TTC549 (cell line): Measurements from ENCODE around the gene RABGGTA.

Experiments
- FAIRE-seq: peaks from 2 replicates; lab custom pipeline; 2012; peaks lifted over from hg19 to GRCh38; lab: Jason Lieb, UNC

The RABGGTA gene

DNA sequence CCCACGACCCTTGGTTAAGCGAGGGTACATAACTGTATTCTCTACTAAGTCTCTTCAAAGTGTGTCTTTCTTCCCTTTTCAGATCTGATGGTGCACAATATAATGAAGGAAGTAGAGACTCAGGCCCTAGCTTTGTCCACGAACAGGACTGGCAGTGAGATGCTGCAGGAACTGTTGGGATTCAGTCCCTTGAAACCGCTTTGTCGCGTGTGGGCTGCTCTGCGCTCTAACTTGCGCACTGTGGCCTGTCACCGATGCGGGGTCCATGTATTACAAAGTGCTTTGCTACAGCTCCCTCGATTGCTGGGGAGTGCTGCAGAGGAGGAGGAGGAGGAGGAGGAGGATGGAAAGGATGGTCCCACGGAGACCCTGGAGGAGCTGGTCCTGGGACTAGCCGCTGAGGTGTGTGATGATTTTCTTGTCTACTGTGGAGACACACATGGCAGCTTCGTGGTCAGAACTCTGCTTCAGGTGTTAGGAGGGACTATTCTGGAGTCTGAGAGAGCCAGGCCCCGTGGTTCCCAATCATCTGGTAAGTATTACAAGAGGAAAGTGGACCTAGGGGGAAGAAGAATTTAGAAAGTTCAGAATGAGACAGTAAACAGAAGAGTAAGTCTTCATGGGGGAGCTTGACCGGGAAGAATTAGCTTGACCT is 29.1 kb upstream of the RABGGTA start:
- FAIRE-seq: no peak

DNA sequence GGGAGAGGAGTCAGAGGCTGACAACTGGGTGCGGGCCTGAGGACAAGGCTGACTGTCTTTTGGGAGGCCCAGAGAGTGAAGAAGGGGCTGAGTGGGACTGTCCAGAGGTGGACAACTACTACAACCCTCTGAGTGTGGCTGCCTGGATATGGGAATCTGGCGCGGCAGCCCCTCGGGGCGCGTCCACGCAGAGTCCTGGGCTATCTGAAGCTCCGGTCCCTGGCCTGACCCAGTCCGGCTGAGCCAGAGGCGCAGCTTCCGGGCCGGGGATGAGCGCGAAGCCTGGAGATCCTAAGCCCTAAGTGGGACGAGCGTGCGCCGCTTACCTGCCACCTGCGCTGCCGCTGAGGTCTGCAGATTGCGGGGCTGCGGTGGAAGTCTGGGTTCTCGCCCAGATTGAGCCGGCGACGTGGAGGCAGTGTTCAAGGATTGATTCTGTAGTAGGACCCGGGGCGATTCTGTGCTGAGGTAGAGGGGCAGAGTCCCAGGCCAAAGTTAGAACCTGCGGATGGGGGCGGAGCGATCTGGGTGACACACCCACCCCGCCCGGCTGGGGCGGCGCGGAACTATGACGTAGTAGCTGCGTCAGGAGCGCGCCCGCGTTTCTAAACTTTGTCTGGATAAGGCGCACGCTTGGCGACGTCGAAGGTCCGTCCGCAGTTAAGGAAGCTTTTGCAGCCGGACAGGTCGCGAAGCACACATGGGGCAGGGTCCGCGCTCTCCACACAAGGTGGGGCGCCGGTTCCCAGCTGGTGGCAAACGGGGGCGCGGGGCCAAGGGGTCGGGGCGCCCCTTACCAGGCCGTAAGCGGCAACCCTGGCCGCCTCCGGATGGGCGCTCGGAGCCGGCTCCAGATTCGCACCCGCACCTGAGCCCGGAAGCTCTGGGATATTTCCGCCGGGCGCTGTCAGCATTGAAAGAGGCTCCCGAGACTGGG is 28.1 kb upstream of the RABGGTA start, which contains the start of the genes DHRS1 and NOP9:
Gene DHRS1 (minus strand): TSS at position 526 of the 937 bp plus-strand sequence. CDS start 674 bp downstream, outside the sequence.
Gene NOP9 (plus strand): TSS at position 596 of the 937 bp plus-strand sequence. CDS start 105 bp downstream, at position 701.
- no peak for FAIRE-seq

DNA sequence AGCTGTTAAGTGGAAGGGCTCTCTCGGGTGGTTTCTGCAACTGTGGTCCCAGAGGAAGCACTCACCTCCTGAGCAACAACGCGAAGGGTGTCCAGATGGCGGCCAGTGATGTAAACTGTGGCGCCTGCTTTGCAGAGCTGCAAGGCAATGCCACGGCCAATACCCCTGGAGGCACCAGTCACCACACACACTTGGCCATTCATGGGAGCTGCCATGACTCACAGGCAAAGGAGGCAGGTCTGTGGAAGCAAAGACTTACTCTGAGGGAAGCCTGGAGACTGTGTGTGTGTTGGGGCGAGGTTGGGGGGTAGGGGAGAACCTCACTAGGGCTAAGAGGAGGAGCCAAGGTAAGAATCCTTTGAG is 27.5 kb upstream of the RABGGTA start:
- FAIRE-seq: no peak

DNA sequence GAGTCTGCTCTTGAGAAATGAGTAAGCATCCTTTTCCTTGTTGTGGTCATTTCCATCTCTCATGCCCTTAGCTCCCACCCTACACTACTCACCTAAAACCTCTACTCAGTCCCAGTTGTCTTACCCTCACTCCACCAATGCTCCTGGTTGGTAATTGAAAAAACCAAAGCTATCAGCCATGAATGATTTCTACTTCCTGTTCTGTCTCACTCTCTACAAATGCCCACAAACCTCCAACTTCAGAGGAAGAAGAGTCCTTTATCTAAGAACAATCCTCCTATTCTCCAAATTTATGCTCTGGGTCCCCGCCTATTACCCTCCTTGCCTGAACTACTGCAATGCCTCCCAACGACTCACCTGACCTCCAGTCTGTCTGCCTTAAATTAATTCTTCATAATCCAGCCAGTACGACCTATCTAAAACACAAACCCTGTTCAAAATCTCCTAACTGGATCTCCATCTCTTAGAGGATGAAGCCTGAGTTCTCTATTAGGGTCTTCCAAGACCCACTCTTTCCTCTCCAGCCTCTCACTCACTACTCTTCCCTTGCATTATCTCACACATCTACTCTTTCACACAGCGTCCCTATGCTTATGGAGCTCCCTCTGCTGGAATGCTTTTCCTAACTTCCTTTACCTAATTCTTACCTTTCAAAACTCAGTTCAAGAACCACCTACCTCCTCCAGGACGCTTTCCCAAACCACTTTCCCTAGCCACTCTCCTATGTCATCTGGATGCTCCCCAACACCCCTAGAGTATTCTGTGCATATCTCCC is 26.0 kb upstream of the RABGGTA start:
- no peak for FAIRE-seq

DNA sequence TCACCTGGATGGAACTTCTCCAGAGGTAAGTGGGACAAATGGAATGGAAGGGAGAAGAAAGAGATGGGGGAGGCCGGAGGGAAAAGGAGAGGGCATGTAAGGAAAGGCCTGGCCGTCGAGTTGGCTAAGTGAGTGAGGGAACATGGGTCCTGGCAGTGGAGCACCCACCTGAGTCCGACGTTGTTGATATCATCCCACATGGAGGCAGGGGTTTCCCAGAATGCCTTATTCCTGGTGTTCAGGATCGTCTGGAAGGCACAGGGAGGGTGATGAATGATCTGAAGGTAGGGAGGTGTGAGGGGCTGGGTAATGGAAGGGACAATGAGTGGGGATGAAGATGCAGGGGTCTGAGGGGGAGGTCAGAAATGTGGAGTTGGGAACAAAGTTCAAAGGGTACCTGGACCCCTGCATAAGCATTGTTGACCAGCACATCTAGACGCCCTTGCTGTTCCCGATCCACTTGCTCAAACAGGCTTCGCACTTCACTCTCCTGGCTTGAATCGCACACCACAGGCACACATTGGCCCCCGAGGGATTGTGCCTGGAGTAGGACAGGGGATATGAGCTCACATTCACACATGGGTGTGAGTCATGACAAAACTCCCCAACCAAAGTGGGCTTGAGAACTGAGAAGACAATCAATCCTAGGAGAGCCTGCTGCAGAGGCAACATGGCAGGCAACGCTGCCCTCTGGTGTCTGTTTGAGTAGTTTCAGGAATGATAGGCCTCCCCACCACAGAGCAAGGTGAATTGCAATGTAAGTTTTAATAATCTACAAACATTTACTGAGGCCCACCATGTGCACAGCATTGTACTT is 25.2 kb upstream of the RABGGTA start:
- FAIRE-seq: no peak

DNA sequence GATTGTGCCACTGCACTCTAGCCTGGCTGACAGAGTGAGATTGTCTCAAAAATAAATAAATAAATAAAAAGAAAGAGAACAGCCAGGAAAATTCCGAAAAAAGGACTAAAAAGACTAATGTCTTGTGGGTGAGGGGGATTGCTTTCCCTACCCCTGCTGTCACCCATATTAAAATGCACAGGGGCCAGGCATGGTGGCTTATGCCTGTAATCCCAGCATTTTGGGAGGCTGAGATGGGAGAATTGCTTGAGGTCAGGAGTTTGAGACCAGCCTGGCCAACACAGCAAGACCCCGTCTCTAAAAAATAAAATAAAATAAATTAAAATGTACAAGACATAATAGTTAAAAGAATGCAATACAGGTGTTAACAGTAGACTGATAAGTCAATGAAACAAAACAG is 22.1 kb upstream of the RABGGTA start:
- no peak for FAIRE-seq

DNA sequence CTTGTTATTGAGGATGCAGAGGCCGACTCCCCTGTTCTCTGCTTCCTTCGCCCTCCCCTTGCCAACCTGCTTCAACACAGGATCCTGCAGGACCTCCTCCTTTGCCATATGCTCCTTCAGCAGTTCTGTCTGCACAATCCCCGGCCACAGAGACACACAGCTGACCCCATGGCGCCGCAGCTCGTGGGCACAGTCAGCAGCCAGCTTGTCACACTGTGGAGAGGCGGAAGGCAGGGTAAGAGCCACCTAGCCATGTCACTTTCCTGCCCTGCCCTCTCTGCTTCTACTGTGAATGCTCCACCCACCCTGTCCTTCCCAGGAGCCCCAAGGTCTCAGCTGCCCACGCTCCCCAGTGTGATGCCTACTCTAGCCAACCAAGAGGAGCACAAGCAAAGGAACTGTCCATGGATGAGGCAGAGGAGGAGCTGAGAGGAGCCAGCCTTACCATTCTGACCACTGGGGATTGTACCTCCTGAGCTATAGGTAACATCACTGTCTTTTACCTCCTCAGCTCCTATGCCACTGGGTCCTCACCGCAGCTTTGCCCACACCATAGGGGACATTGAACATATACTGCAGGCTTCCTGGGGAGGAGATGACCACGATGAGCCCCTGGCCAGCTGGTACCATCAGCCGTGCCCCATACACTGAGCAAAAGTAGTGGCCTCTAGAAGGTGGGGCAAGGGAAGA is 20.9 kb upstream of the RABGGTA start:
- FAIRE-seq: no peak

DNA sequence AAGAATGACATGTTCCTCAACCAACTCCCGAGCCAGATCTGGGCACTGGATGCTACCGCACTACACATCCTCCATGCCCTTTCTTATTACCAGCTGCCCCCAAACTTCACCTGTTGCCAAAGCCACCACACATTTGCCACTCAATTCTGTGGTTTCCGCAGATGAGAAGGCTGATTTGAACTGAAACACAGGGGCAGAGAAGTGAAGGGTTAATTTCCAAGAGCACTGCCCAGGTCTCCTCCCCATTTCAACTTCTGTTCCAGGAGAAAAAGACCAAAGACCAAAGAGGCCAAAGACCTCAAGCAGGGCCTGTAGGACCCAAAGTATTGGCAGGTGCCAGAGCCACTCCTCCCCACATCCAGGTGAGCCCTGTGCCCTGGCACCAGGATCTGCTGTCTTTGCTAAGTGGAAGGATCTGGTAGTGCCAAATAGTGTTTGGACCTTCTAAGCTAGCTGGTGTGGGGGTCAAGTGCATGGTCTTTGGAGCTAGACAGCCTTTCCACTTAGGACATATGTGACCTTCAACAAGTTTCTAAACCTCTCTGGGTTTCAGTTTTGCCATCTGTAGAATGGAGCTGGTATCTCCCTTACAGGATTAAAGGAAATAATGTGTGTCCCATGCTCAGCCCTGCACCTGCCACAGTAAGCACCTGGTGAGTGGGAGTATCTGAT is 20.2 kb upstream of the RABGGTA start:
- no peak for FAIRE-seq

DNA sequence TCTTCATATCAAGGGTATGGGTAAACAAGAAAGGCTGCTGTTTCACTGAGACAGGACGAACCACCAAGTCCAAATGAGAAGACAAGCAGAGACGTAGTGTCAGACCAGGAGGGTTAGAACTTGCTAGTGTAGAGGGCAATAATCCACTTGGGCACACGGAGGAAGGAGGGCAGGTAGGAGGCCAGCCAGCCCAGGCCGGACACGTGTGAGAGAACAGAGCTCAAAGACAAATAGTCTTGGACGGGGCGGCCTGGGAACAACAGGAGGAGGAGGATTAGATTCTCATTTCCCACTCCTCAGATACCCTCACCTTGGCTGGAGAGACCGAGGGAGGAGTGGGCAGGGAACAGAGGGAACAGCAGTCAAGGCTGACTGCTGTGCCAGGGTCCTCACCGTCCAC is 19.3 kb upstream of the RABGGTA start:
- FAIRE-seq: no peak

DNA sequence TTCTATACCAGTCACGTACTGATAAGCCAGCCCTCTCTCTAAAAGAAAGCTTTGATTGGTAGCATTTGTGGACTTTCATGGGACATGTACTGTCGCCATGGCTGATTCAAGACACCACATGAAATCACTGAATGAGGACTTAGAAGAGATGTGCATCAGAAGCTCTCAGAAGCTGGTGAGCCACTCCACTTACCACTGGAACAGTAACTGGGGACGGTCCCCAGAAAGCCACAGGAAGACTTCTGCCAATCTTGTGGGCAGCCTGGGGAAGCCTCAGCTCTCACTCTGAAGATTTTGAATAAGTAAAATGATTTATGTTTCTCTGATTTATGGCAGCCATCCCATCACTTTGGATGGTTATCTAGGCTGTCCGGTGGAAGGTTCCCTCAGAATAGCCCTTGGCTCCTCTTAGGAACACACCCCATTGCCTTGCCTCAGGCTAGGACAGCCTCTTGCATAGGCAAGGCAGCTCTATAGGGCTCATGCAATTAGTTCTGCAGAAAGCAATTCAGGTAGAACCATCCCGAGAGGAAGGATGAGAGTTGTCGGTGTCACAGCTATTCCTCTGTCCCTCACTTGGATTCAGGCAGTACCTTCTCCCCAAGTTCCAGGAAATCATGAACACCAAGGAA is 18.4 kb upstream of the RABGGTA start:
- FAIRE-seq: no peak

DNA sequence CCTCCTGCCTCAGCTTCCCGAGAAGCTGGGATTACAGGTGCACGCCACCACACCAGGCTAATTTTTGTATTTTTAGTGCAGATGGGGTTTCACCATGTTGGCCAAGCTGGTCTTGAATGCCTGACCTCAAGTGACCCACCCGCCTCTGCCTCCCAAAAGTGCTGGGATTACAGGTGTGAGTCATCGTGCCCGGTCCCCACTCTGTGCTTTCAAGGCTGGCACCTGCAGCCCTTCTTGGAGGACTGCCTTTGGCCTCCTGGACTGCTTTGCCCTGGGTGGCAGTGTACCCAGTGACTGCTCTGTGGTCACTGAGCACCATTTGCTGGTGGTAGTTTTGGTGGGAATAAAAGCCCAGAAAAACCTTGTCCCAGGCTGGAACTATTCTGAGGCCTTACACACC is 15.6 kb upstream of the RABGGTA start:
- no peak for FAIRE-seq

DNA sequence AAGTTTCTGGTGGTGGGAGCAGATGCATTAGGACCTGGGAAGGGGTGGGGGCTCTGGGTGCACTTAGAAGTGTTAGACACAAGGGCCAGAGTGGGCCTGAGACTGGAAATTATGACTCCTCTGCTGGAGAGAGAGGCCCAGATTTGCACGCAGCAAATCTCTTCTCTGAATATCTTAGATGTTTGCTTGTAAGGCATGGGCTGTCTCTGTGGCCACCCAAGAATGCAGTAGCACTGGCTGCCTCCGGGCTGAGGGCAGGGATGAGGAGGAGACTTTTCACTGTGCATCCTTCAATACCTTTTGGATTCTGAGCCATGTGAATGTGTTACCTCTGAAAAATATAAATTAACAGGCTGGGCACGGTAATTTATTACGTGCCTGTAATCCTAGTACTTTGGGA is 14.0 kb upstream of the RABGGTA start:
- no peak for FAIRE-seq

DNA sequence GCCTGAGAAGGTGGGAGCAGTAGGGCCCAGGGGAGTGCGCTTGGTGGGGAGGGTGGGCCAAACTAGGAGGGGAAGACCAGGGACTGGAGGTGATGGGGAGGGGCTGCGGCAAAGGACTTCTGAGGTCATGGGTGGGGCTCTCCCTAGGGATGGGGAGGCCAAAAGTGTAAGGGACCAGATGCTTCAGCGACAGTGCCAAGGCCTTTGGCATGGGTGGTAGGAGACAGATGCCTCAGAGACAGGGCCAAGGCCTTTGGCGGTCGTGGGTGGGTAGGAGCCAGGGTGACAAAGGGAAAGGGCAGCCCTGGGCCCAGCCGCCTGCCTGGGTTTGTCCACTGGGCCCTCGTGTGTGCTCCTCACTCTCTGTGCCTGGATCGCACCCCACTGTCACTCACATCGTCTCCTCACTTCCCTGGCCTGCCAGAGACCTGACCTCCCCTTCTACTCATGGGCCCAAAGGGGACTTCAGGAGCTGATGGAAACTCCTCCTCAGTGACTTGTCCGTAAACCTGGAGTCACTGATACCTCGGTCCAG is 13.2 kb upstream of the RABGGTA start:
- FAIRE-seq: no peak

DNA sequence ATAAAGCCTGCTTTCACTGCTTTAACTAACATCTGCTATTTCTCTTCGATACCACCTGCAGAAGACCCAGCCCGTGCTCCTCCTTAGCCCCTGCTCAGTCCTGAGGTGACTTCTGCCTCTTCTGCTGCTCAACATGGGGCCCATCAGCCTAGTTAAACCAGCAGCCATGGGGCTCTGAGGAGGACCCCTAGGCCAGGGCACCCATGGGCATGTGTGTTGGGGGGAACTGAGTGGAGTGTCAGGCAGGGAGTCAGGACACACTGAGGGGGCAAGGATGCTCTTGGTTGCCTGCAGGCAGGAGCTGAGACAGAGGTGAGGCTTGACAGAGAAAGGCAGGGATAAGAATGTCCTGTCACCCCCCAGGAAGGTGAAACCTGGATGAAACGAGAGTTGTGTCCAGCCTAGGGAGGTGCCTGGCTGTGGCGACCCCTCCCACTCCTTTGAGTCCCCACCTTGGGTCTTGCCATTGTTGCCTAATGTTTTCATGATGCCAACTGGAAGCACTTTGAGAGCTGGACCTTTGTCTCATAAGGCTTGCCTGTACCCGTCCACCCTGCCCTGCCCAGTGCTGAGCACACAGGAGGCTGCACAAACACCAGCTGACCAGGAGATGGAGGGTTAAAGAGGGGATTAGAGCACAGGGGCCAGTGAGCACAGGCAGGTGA is 12.5 kb upstream of the RABGGTA start:
- no peak for FAIRE-seq

DNA sequence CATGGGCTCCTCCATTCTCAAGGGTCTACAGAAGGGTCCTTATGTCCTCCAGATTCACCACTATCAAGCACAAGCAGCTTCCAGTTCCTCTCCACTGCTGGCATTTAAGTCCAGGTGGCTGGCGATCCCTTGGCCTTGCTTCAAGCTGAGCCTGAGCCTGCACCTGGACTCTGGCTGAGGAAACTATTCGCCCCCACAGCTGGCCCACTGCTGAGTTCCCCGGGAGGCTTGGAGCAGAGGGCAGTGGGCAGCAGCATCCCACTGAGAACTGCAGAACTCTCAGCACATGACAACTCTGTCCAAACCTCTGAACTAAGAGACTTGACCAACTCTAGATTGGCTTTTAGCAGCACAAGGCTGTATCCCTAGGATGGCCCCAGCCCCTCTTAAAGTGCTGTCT is 11.3 kb upstream of the RABGGTA start:
- no peak for FAIRE-seq

DNA sequence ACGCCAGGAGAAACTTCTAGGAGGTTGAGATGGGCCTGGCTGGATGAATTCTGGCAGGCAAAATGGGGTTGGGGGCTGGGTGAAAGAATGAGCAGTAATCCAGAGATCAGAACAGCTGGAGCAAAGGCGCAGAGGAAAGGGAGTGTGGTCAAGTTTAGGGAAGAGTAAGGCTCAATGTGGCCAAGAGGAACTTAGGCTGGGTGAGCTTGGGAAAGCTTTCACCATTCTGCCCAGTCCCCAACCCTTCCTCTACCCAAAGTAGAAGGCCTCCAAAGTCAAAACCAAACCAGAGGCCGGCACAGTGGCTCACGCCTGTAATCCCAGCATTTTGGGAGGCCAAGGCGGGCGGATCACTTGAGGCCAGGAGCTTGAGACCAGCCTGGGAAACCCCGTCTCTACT is 10.2 kb upstream of the RABGGTA start:
- FAIRE-seq: no peak

DNA sequence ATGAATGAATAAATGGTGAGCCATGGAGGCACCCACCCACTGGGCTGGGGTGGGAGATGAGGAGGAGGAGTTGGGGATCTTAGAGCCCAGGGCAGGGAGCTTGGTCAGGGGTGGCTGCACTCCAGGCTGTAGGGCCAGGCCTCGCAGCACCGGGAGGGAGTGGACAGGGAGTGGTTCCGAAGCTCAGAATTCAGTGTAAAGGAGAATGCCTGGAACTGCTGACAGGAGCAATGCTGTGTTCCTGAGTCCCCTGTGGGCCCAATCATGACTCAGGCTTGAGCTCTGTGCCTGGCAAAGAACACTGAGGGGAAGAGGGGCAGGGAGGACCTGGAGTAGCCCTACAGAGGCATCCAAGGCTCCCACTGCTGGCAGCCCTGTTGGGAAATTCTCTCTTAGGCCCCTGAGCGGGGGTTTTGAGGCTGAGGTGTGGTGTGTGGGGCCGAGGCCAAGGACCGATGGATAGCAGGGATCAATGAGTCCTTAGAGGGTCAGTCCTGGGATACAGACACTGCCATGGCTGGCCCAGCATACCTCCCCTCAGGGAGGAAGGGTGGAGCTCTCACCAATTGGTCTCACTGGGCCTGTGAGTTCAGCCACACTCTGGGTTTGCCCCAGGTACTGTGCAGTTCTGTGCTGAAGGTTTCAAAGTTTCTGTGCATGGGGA is 9.5 kb upstream of the RABGGTA start:
- FAIRE-seq: no peak

DNA sequence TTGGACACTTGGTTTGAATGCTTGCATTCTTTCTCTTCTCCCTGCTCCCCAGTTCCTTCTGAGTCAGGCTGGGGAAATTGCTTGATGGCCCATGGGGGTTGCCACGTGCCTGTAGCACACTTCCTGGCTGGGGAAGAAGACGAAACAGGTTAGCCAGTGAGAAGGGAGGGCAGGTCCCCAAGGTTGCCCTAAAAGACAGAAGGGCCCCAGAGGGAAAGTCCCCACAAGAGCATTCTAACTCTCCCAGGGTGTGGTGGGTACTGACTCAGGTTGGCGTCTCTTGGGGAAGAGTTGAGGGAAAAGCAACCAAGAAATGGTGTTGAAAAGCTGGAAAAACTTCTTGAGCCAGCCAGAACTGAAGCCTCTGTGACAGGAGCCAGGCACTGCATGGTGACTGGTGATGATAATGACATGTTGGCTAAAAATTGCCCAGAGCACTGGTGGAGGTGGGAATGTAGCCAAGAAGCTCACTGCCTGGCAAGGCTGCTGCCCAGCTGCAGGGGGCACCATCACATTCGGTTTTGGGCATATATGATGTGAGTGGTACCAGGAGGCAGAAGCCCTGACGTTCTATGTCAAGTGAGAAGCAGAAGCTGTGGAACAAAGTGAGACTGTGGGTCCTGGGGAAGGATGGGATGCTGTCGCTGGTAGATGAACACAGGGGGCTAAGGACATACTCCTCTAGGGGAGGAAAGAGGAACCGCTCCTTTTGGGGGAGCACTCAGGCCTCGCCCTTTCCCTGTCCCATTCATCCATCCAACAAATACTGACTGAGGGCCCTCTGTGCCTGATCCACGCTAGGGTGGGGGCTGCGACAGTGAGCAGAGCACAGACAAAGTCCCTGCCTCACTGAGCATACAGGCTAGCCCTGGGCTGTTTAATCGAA is 8.1 kb upstream of the RABGGTA start:
- FAIRE-seq: no peak
